Hepatocyte (in vitro differentiated cells): ENCODE data around the gene ZNF467. TPM values are rescaled to one million over a fixed set of nuclear protein-coding genes. Genes with fewer than 3 reads are reported as not detected.

Experiments
- DNase-seq: peaks from one replicate; pipeline ENCODE4 v3.0.0-alpha.2; 2016; ENCODE audit warnings: low spot score
- H2AFZ ChIP-seq: fragments of 200-600 bp; sonication (generic); 2 replicates; pipeline ENCODE4 v1.6.0; 2016; ENCODE audit warnings: antibody characterized with exemption, mild to moderate bottlenecking
- H3K27ac ChIP-seq: fragments of 200-600 bp; sonication (generic); 2 replicates; pipeline ENCODE4 v1.5.1; 2016; ENCODE audit warnings: mild to moderate bottlenecking
- H3K27me3 ChIP-seq: fragments of 200-600 bp; sonication (generic); 2 replicates; pipeline ENCODE4 v1.6.1; 2016
- H3K36me3 ChIP-seq: fragments of 200-600 bp; sonication (generic); replicated peaks from 2 replicates; pipeline ENCODE4 v1.5.1; 2016; ENCODE audit warnings: low read depth; ENCODE audit not compliant: insufficient read depth
- H3K4me1 ChIP-seq: fragments of 200-600 bp; sonication (generic); 2 replicates; pipeline ENCODE4 v1.5.1; 2016; ENCODE audit warnings: mild to moderate bottlenecking, moderate library complexity; ENCODE audit not compliant: insufficient read depth
- H3K4me2 ChIP-seq: fragments of 200-600 bp; sonication (generic); 2 replicates; pipeline ENCODE4 v1.6.0; 2016
- H3K4me3 ChIP-seq: fragments of 200-600 bp; sonication (generic); 2 replicates; pipeline ENCODE4 v1.5.1; 2016; ENCODE audit warnings: mild to moderate bottlenecking
- H3K79me2 ChIP-seq: fragments of 200-600 bp; sonication (generic); 2 replicates; pipeline ENCODE4 v1.6.0; 2017; ENCODE audit warnings: mild to moderate bottlenecking
- H3K9me2 ChIP-seq: fragments of 200-600 bp; sonication (generic); replicated peaks from 2 replicates; pipeline ENCODE4 v1.6.0; 2017; ENCODE audit warnings: mild to moderate bottlenecking; ENCODE audit not compliant: insufficient read depth
- H3K9me3 ChIP-seq: fragments of 200-600 bp; sonication (generic); 2 replicates; pipeline ENCODE4 v1.5.1; 2016; ENCODE audit warnings: low read depth, mild to moderate bottlenecking
- H4K20me1 ChIP-seq: fragments of 200-600 bp; sonication (generic); 2 replicates; pipeline ENCODE4 v1.6.0; 2016; ENCODE audit warnings: mild to moderate bottlenecking; ENCODE audit not compliant: insufficient read depth, poor library complexity, severe bottlenecking
- EZH2 ChIP-seq: fragments of 200-600 bp; sonication (generic); IDR thresholded peaks from 2 replicates; pipeline ENCODE4 v1.6.1; 2016; ENCODE audit warnings: antibody characterized with exemption, mild to moderate bottlenecking, borderline replicate concordance
- EZH2phosphoT487 ChIP-seq: fragments of 200-600 bp; sonication (generic); IDR thresholded peaks from one replicate; pipeline ENCODE4 v1.6.1; 2018; ENCODE audit warnings: antibody characterized with exemption, mild to moderate bottlenecking, low read depth, moderate library complexity; ENCODE audit not compliant: unreplicated experiment, severe bottlenecking
- WGBS: methylation state at CpG from one replicate; pipeline ENCODE4 v1.1.6; 2016; ENCODE audit warnings: low lambda C conversion rate; ENCODE audit errors: missing lambda C conversion rate; 5-methylcytosine and 5-hydroxymethylcytosine counted together
- polyA plus RNA-seq: library from polyadenylated mRNA; unstranded; fragments of >200 nt; fragmentation: Nextera tagmentation; extraction: Ambion mirVana; gene quantifications from 2 replicates; pipeline ENCODE4 v1.2.1, GENCODE V29; 2016
- total RNA-seq: library from RNA; depleted of rRNA; stranded (reverse); fragments of >200 nt; gene quantifications from 2 replicates; pipeline ENCODE4 v1.2.3, GENCODE V29; 2014
- TF ChIP-seq, protein P1 (sequence below): fragments of 200-600 bp; sonication (generic); IDR thresholded peaks from 2 replicates; pipeline ENCODE4 v1.5.1; 2016; ENCODE audit warnings: antibody characterized with exemption, mild to moderate bottlenecking; ENCODE audit not compliant: poor library complexity

The ZNF467 gene
- total and polyA plus RNA-seq, 2 experiments from 2014 or later = 7.8 to 15.6 TPM

DNA sequence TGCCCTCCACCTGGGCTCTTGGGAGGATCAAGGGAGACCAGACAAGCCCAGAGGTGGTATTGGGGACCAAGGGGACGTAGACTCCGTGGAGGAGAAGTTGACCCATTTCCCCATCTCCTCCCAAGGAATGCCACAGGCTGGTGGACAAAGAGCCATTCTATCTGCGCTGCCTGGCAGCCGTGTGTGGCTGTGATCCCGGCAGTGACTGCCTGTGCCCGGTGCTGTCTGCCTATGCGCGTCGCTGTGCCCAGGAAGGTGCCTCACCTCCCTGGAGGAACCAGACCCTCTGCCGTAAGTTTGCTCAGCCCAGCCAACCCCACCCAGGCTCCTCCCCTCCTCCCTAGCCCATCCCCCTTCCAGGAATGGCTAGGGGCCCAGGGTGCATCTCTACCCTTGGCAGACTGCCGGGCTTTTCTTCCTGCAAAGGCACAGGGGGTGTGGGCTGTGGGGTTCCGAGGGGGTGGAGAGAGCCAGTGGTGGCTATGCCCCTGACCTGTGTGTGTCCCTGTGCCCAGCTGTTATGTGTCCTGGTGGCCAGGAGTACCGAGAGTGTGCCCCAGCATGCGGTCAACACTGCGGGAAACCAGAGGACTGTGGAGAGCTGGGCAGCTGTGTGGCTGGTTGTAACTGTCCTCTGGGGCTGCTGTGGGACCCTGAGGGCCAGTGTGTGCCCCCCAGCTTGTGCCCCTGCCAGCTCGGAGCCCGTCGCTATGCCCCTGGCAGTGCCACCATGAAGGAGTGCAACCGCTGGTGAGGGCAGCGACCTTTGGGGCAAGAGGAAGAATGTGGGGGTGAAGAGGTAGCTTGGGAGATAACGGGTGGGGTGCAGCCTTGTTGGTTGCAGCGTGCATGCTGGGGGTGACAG is 10.2 kb upstream of the ZNF467 start:
- Histone ChIP-seq H3K4me3 (no peak overlapping the region), H3K4me2 (no peak overlapping the region), H3K27me3 (peaks cover 2% of the 10 kb centered on the region), H4K20me1 (no peaks in the 10 kb centered on the region), H3K9me3 (no peaks in the 10 kb centered on the region), H3K36me3 (no peaks in the 10 kb centered on the region), H3K4me1 (no peaks in the 10 kb centered on the region), H3K9me2 (no peaks in the 10 kb centered on the region), H3K79me2 (no peaks in the 10 kb centered on the region), H3K27ac (no peak overlapping the region), H2AFZ (no peak overlapping the region)
- WGBS = 79% methylated on average over 18 of the region's 22 CpGs
- TF ChIP-seq EZH2 = no peak
- TF ChIP-seq EZH2phosphoT487 = no peak
- TF ChIP-seq, protein P1, sequence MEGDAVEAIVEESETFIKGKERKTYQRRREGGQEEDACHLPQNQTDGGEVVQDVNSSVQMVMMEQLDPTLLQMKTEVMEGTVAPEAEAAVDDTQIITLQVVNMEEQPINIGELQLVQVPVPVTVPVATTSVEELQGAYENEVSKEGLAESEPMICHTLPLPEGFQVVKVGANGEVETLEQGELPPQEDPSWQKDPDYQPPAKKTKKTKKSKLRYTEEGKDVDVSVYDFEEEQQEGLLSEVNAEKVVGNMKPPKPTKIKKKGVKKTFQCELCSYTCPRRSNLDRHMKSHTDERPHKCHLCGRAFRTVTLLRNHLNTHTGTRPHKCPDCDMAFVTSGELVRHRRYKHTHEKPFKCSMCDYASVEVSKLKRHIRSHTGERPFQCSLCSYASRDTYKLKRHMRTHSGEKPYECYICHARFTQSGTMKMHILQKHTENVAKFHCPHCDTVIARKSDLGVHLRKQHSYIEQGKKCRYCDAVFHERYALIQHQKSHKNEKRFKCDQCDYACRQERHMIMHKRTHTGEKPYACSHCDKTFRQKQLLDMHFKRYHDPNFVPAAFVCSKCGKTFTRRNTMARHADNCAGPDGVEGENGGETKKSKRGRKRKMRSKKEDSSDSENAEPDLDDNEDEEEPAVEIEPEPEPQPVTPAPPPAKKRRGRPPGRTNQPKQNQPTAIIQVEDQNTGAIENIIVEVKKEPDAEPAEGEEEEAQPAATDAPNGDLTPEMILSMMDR = no peak
- no peak for DNase-seq

DNA sequence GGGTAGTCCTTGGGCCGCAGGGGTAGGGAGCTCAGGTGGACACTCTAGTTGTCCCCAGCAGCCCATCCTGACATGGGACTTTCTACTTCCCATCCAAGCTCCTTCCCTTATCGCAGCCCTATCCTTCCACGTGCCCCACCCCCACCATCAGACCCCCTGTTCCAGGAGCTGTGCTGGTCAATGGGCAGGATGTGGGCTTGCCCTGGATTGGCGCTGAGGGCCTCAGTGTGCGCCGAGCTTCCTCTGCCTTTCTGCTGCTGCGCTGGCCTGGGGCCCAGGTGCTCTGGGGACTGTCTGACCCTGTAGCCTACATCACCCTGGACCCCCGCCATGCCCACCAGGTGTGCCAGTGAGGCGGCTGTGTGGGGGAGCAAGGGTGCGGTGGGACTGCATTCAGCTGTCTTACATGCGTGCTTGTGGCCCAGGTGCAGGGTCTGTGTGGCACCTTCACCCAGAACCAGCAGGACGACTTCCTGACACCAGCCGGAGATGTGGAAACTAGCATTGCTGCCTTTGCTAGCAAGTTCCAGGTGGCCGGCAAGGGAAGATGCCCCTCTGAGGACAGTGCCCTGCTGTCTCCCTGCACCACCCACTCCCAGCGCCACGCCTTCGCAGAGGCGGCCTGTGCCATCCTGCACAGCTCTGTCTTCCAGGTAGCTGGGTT is 9.4 kb upstream of the ZNF467 start:
- no peaks in the 10 kb centered on the region for H4K20me1 ChIP-seq
- H3K27ac ChIP-seq = no peak overlapping the region
- H3K36me3 ChIP-seq = no peaks in the 10 kb centered on the region
- no peaks in the 10 kb centered on the region for H3K79me2 ChIP-seq
- H3K4me1 ChIP-seq = no peaks in the 10 kb centered on the region
- H3K4me3 ChIP-seq = no peak overlapping the region
- no peak overlapping the region for H3K4me2 ChIP-seq
- no peaks in the 10 kb centered on the region for H3K9me3 ChIP-seq
- no peak for DNase-seq
- no peaks in the 10 kb centered on the region for H3K9me2 ChIP-seq
- TF ChIP-seq EZH2phosphoT487 (no peak), EZH2 (no peak)
- TF ChIP-seq, protein P1 = no peak
- no peak overlapping the region for H2AFZ ChIP-seq
- WGBS = 93% methylated on average over 17 of the region's 18 CpGs
- H3K27me3 ChIP-seq = no peaks in the 10 kb centered on the region

DNA sequence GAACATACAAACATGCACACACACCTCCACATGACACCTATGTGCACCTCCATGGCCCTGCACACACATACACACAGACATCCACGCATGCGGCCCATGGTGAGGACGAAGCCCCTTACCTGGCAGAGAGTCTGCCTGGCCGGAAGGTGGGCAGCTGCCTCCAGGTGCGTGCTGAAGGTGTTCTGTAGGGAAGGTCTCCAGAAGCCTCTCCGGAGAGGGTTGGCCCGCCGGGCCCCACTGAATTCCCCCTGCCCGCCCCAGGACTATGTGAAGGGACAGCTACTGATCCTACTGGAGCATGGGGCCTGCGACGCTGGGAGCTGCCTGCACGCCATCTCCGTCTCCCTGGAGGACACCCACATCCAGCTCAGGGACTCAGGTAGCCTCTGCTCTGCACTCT is 8.5 kb upstream of the ZNF467 start:
- no peak for DNase-seq
- Histone ChIP-seq H3K27me3 (no peaks in the 10 kb centered on the region), H3K4me2 (no peak overlapping the region), H3K27ac (no peak overlapping the region), H4K20me1 (no peaks in the 10 kb centered on the region), H2AFZ (no peak overlapping the region), H3K9me3 (no peaks in the 10 kb centered on the region), H3K4me1 (no peaks in the 10 kb centered on the region), H3K36me3 (no peaks in the 10 kb centered on the region), H3K9me2 (no peaks in the 10 kb centered on the region), H3K79me2 (no peaks in the 10 kb centered on the region), H3K4me3 (no peak overlapping the region)
- 98% methylated on average over 13 of the region's 13 CpGs for WGBS
- TF ChIP-seq, protein P1 = no peak
- TF ChIP-seq EZH2 (no peak), EZH2phosphoT487 (no peak)
